OCI-LY7 (cell line): Measurements from ENCODE around the gene STXBP6. TPM values are rescaled to one million over a fixed set of nuclear protein-coding genes. Genes with fewer than 3 reads are reported as not detected.
A peak's percentile ranks its signal among the peaks of the same experiment; 100 is the strongest.

Source experiments
- BruUV-seq: library from RNA; stranded (reverse); fragments of 400-500 nt; replicated peaks from 2 replicates; lab custom pipeline; 2021; lab: Mats Ljungman, UMichigan
- CTCF ChIA-PET: fragments of 300-600 bp; sonication (Branson Sonifier 250); formaldehyde crosslinking; loops from one replicate; lab custom pipeline; 2022; ENCODE audit warnings: antibody characterized with exemption; ENCODE audit not compliant: unreplicated experiment; lab: Charles Lee
- POLR2A ChIA-PET: fragments of 300-600 bp; sonication (Branson Sonifier 250); formaldehyde crosslinking; loops from one replicate; lab custom pipeline; 2022; ENCODE audit warnings: antibody characterized with exemption; lab: Charles Lee
- DNase-seq: peaks from one replicate; pipeline ENCODE4 v3.0.0-alpha.2; 2015; ENCODE audit warnings: low spot score
- H2AFZ ChIP-seq: fragments of 200-600 bp; sonication (generic), shearing (Covaris generic); 2 replicates; pipeline ENCODE4 v1.6.1; 2014; ENCODE audit warnings: mild to moderate bottlenecking, antibody characterized with exemption, low read length, moderate library complexity
- H3K27ac ChIP-seq: fragments of 200-600 bp; sonication (generic); 2 replicates; pipeline ENCODE4 v1.5.1; 2014; ENCODE audit warnings: mixed run types, low read depth, mild to moderate bottlenecking, moderate library complexity, low read length, inconsistent platforms; ENCODE audit not compliant: poor library complexity, severe bottlenecking
- H3K36me3 ChIP-seq: fragments of 200-600 bp; sonication (generic); 2 replicates; pipeline ENCODE4 v1.6.1; 2014; ENCODE audit warnings: mild to moderate bottlenecking, antibody characterized with exemption, low read length, moderate library complexity, mixed read lengths; ENCODE audit not compliant: insufficient read depth
- H3K4me1 ChIP-seq: fragments of 200-600 bp; sonication (generic); 2 replicates; pipeline ENCODE4 v1.5.1; 2014; ENCODE audit warnings: mild to moderate bottlenecking, low read length; ENCODE audit not compliant: insufficient read depth, poor library complexity, severe bottlenecking
- H3K4me2 ChIP-seq: fragments of 200-600 bp; sonication (generic); 2 replicates; pipeline ENCODE4 v1.6.1; 2014; ENCODE audit warnings: mild to moderate bottlenecking, low read length
- H3K4me3 ChIP-seq: fragments of 200-600 bp; sonication (generic); 2 replicates; pipeline ENCODE4 v1.5.1; 2014; ENCODE audit warnings: mild to moderate bottlenecking, low read depth, low read length; ENCODE audit not compliant: poor library complexity, severe bottlenecking
- H3K79me2 ChIP-seq: fragments of 200-600 bp; sonication (generic); 2 replicates; pipeline ENCODE4 v1.6.1; 2016; ENCODE audit warnings: low read depth, mild to moderate bottlenecking, low read length, moderate library complexity, mixed read lengths; ENCODE audit not compliant: insufficient read depth
- H3K9me2 ChIP-seq: fragments of 200-600 bp; sonication (generic); 2 replicates; pipeline ENCODE4 v1.6.1; 2016; ENCODE audit warnings: mild to moderate bottlenecking, low read length, mixed read lengths; ENCODE audit not compliant: insufficient read depth
- H3K9me3 ChIP-seq: fragments of 200-600 bp; sonication (generic); 2 replicates; pipeline ENCODE4 v1.6.1; 2014; ENCODE audit warnings: mild to moderate bottlenecking, mixed run types, low read length, mixed read lengths
- H4K20me1 ChIP-seq: fragments of 200-600 bp; sonication (generic); 2 replicates; pipeline ENCODE4 v1.6.1; 2014; ENCODE audit warnings: mild to moderate bottlenecking, antibody characterized with exemption, low read length, moderate library complexity, mixed read lengths; ENCODE audit not compliant: insufficient read depth
- EZH2phosphoT487 ChIP-seq: fragments of 200-600 bp; sonication (generic); IDR thresholded peaks from 2 replicates; pipeline ENCODE4 v1.6.1; 2018; ENCODE audit warnings: low read depth, borderline replicate concordance, mild to moderate bottlenecking, mixed run types, antibody characterized with exemption, low read length, moderate library complexity, mixed read lengths
- intact Hi-C: fragments of 100-400 bp; cut with micrococcal nuclease; formaldehyde crosslinking; loops from one replicate; pipeline ENCODE4 v1.10.0; 2022; ENCODE audit not compliant: unreplicated experiment
- total RNA-seq, 2 experiments: library from RNA; depleted of rRNA in 1 of 2; stranded (reverse); fragments of >200 nt in 1 of 2; shearing (Covaris generic) in 1 of 2; gene quantifications; 2 replicates each; pipeline ENCODE4 v1.2.3, GENCODE V29; 2014 to 2022
- TF ChIP-seq, protein P1 (sequence below): fragments of 200-600 bp; sonication (generic); conservative IDR thresholded peaks from 2 replicates; pipeline ENCODE4 v1.5.1; 2014; ENCODE audit warnings: mild to moderate bottlenecking, antibody characterized with exemption, low read length, moderate library complexity, mixed read lengths

The STXBP6 gene
- total RNA-seq, 2 experiments from 2014 or later = 0.48 TPM; not detected in 1

DNA sequence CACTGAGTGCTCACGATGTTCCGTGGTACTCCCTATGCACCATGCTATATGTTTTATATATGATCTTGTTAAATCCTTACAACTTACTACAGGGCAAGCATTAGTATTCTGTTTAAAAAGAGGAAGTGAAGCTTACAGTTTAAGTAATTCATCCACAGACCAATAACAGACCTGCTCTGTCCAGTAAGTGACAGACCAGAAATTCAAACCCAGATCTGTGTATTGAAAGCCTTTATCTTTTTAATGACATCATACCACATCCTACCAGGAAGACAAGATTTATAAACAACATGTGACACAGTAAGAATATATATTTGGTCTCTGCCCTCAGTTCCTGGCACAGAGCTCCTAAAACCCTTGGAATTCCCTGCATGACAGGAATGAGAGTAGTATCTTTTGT lies 206.5 kb downstream of the STXBP6 start:
- Histone ChIP-seq H3K9me3 (no peaks in the 10 kb centered on the region), H3K4me3 (no peak overlapping the region), H4K20me1 (no peaks in the 10 kb centered on the region), H3K27ac (no peak overlapping the region), H3K4me1 (no peaks in the 10 kb centered on the region), H3K79me2 (no peaks in the 10 kb centered on the region), H3K4me2 (no peak overlapping the region), H3K36me3 (no peaks in the 10 kb centered on the region), H2AFZ (no peak overlapping the region), H3K9me2 (no peaks in the 10 kb centered on the region)
- intact Hi-C loops = no loop called here
- peak; percentile 8 for DNase-seq
- CTCF ChIA-PET = no interaction called here
- no TSS peak for BruUV-seq
- POLR2A ChIA-PET = interaction anchor here (0.7 kb wide), 1 partner anchor 72 kb away, joined by 3 read pairs; no protein-coding TSS in a partner anchor
- TF ChIP-seq EZH2phosphoT487 = no peak
- TF ChIP-seq, protein P1, sequence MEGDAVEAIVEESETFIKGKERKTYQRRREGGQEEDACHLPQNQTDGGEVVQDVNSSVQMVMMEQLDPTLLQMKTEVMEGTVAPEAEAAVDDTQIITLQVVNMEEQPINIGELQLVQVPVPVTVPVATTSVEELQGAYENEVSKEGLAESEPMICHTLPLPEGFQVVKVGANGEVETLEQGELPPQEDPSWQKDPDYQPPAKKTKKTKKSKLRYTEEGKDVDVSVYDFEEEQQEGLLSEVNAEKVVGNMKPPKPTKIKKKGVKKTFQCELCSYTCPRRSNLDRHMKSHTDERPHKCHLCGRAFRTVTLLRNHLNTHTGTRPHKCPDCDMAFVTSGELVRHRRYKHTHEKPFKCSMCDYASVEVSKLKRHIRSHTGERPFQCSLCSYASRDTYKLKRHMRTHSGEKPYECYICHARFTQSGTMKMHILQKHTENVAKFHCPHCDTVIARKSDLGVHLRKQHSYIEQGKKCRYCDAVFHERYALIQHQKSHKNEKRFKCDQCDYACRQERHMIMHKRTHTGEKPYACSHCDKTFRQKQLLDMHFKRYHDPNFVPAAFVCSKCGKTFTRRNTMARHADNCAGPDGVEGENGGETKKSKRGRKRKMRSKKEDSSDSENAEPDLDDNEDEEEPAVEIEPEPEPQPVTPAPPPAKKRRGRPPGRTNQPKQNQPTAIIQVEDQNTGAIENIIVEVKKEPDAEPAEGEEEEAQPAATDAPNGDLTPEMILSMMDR = no peak

DNA sequence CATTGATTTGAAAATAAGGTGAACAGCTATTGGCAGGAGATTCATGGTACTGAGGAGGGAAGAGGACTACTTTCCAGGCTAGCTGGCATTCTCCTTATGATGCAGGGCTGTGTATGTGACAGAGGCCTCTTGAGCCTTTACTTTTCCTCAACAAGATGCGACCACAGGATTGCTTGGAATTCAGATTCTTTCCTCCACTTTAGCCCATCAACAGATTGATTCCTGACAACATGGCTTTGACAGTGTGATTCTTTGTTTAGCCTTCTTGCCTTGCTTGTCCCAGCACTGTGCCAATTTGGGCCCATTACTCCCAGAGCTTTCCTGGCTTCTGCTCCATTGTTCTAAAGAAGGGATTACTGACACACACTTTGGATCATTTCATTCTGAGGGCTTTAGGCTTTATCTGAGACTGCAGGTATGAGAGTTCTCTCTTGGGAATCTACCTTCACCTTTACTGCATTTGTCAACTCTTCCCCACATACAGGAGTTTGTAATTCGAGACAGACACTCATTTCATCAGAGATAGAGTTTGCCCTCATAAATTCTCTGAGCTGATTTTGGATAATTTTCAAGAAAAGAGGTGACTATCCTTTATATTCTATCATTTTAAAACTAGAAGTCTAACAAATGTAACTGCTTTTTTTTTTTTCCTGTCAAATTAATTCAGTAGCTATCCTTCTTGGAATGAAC lies 209.6 kb downstream of the STXBP6 start:
- Histone ChIP-seq H3K27ac (no peak overlapping the region), H3K79me2 (no peaks in the 10 kb centered on the region), H4K20me1 (no peaks in the 10 kb centered on the region), H3K36me3 (no peaks in the 10 kb centered on the region), H3K9me3 (no peaks in the 10 kb centered on the region), H3K4me2 (no peak overlapping the region), H3K4me3 (no peak overlapping the region), H3K9me2 (no peaks in the 10 kb centered on the region), H2AFZ (no peak overlapping the region), H3K4me1 (no peaks in the 10 kb centered on the region)
- TF ChIP-seq EZH2phosphoT487 = no peak
- TF ChIP-seq, protein P1 = no peak
- CTCF ChIA-PET = no interaction called here
- no peak for DNase-seq
- intact Hi-C loops = no loop called here
- POLR2A ChIA-PET = interaction anchor here (1.1 kb wide), 1 partner anchor 19 kb away, joined by 4 read pairs; no protein-coding TSS in a partner anchor
- BruUV-seq = no TSS peak

DNA sequence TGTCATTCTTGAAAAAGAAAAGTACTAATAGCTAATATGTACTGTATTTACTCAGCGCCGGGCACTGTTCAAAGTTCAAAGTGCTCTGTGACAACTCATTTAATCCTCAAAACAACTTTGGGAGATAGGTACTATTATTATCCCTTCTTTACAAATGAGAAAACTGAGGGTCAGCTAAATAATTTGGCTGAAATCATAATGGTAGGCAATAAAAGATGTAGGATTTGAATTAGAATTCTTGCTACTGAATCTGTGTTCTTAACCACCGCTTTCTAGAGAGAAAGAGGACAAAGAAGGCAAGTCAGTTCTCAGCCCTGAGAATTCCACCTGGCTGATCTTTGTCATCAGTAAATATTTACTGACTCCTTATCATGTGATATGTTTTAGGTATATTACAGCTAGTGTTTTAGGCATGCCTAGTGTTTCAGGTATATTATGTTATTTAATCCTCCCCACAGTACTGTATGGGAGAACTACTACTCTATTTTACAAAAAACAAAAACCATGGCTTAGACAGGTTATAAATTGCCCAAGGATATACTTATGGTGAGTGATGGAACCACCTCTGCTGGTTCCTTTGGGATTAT lies 210.2 kb downstream of the STXBP6 start:
- no peak overlapping the region for H3K4me2 ChIP-seq
- no peaks in the 10 kb centered on the region for H4K20me1 ChIP-seq
- H3K4me3 ChIP-seq = no peak overlapping the region
- H3K4me1 ChIP-seq = no peaks in the 10 kb centered on the region
- POLR2A ChIA-PET = interaction anchor here (1.1 kb wide), 1 partner anchor 20 kb away, joined by 4 read pairs; no protein-coding TSS in a partner anchor
- no peaks in the 10 kb centered on the region for H3K36me3 ChIP-seq
- intact Hi-C loops = no loop called here
- CTCF ChIA-PET = no interaction called here
- DNase-seq = no peak
- no peaks in the 10 kb centered on the region for H3K79me2 ChIP-seq
- no peak for TF ChIP-seq EZH2phosphoT487
- TF ChIP-seq, protein P1 = no peak
- no TSS peak for BruUV-seq
- H3K27ac ChIP-seq = no peak overlapping the region
- no peak overlapping the region for H2AFZ ChIP-seq
- H3K9me3 ChIP-seq = no peaks in the 10 kb centered on the region
- no peaks in the 10 kb centered on the region for H3K9me2 ChIP-seq
